Rectal smooth muscle tissue (tissue), 1 donor: Measurements from ENCODE around the gene UGT1A3.

Source experiments
- H3K27ac ChIP-seq: one replicate; pipeline ENCODE4 v1.7.0; 2013; ENCODE audit warnings: low read depth, low read length, inconsistent platforms
- H3K27me3 ChIP-seq: one replicate; pipeline ENCODE4 v1.7.0; 2013; ENCODE audit warnings: low read length; ENCODE audit not compliant: control insufficient read depth, insufficient read depth
- H3K36me3 ChIP-seq: one replicate; pipeline ENCODE4 v1.7.0; 2013; ENCODE audit warnings: low read length; ENCODE audit not compliant: control insufficient read depth, insufficient read depth
- H3K4me1 ChIP-seq: one replicate; pipeline ENCODE4 v1.7.0; 2013; ENCODE audit warnings: low read length; ENCODE audit not compliant: control insufficient read depth, insufficient read depth
- H3K4me3 ChIP-seq: one replicate; pipeline ENCODE4 v1.7.0; 2013; ENCODE audit warnings: low read length
- H3K9ac ChIP-seq: one replicate; pipeline ENCODE4 v1.7.0; 2013; ENCODE audit warnings: low read length

UGT1A3 gene

DNA sequence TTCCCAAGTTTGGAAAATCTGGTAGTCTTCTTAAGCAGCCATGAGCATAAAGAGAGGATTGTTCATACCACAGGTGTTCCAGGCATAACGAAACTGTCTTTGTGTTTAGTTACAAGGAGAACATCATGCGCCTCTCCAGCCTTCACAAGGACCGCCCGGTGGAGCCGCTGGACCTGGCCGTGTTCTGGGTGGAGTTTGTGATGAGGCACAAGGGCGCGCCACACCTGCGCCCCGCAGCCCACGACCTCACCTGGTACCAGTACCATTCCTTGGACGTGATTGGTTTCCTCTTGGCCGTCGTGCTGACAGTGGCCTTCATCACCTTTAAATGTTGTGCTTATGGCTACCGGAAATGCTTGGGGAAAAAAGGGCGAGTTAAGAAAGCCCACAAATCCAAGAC is 43.3 kb downstream of the UGT1A3 start:
- Histone ChIP-seq H3K4me1 (no peaks in the 10 kb centered on the region), H3K27me3 (no peaks in the 10 kb centered on the region), H3K27ac (no peak overlapping the region), H3K4me3 (no peak overlapping the region), H3K9ac (no peak overlapping the region), H3K36me3 (no peaks in the 10 kb centered on the region)

GRCh38 chr2:233772583-233772982 is 43.7 kb downstream of the UGT1A3 start:
- Histone ChIP-seq H3K9ac (no peak overlapping the region), H3K27me3 (no peaks in the 10 kb centered on the region), H3K36me3 (no peaks in the 10 kb centered on the region), H3K27ac (no peak overlapping the region), H3K4me1 (no peaks in the 10 kb centered on the region), H3K4me3 (no peak overlapping the region)

GRCh38 chr2:233773854-233774253 is 45.0 kb downstream of the UGT1A3 start:
- no peak overlapping the region for H3K9ac ChIP-seq
- H3K36me3 ChIP-seq = no peaks in the 10 kb centered on the region
- no peak overlapping the region for H3K27ac ChIP-seq
- H3K27me3 ChIP-seq = no peaks in the 10 kb centered on the region
- H3K4me1 ChIP-seq = no peaks in the 10 kb centered on the region
- no peak overlapping the region for H3K4me3 ChIP-seq

DNA sequence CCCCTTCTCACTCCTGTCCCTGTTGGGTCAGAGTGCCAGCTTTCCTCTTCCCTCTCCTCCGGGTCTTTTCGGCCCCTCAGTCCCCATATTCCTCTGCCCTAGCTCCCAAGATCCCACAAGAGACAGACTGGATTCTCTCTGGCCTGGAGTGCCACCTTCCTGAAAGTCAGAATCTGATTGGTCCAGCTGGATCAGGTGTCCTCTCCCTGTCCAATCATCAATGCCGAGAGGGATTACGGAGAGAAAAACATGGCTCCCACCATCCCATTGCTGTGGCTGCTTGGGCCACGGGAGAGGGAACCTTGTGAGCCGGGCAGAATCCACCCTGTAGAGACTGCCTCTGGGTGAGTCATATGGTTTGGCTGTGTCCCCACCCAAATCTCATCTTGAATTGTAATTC is 46.6 kb downstream of the UGT1A3 start:
- Histone ChIP-seq H3K36me3 (no peaks in the 10 kb centered on the region), H3K9ac (no peak overlapping the region), H3K4me3 (no peak overlapping the region), H3K4me1 (no peaks in the 10 kb centered on the region), H3K27me3 (no peaks in the 10 kb centered on the region), H3K27ac (no peak overlapping the region)

GRCh38 chr2:233778030-233778429 is 49.2 kb downstream of the UGT1A3 start, which contains the start of gene MROH2A:
Gene MROH2A, plus strand, starts transcription at chr2:233778330. Its CDS starts 1,029 bp downstream, at chr2:233779359.
- Histone ChIP-seq H3K4me3 (no peak within 1 kb of the TSS), H3K4me1 (no peaks in the 10 kb centered on the region), H3K27ac (no peak within 1 kb of the TSS), H3K27me3 (no peaks in the 10 kb centered on the region), H3K9ac (no peak within 1 kb of the TSS), H3K36me3 (no peaks in the 10 kb centered on the region)

DNA sequence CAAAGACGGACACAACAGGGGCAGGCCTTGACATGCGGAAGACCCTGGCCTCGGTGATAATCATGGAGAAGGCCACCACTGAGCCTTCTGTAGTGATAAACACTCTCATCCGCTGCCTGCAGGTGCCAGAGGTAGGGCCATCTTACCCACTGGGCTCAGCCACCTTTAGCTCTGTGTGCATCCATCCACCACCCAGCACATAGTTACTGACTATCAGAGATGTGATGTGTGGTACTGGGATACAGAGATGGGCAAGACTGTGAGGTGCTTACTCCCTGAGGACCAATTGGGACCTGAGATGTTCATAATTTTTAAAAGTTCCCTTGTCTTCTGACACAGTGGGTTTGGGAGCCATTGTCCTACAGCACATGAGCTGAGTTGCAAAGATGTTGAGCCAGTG is 50.9 kb downstream of the UGT1A3 start:
- Histone ChIP-seq H3K36me3 (no peaks in the 10 kb centered on the region), H3K27ac (no peak overlapping the region), H3K4me3 (no peak overlapping the region), H3K27me3 (no peaks in the 10 kb centered on the region), H3K4me1 (no peaks in the 10 kb centered on the region), H3K9ac (no peak overlapping the region)

DNA sequence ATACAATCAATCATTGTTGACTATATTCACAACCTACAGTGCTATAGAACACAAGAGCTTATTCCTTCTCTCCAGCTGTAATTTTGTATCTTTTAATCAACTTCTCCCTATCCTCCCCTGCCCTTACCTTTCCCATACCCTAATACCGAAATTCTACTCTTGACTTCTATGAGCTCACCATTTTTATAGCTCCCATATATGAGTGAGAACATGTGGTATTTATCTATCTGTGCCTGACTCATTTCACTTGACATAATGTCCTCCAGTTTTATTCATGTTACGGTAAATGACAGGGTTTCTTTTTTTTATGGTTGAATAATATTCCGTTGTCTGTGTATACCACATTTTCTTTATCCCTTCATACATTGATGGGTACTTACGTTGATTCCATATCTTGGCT is 51.9 kb downstream of the UGT1A3 start:
- no peaks in the 10 kb centered on the region for H3K27me3 ChIP-seq
- no peak overlapping the region for H3K9ac ChIP-seq
- H3K4me1 ChIP-seq = no peaks in the 10 kb centered on the region
- no peaks in the 10 kb centered on the region for H3K36me3 ChIP-seq
- H3K27ac ChIP-seq = no peak overlapping the region
- H3K4me3 ChIP-seq = no peak overlapping the region

GRCh38 chr2:233789554-233789953 is 60.7 kb downstream of the UGT1A3 start:
- no peak overlapping the region for H3K9ac ChIP-seq
- H3K36me3 ChIP-seq = no peaks in the 10 kb centered on the region
- no peak overlapping the region for H3K4me3 ChIP-seq
- no peaks in the 10 kb centered on the region for H3K4me1 ChIP-seq
- no peak overlapping the region for H3K27ac ChIP-seq
- peaks cover 2% of the 10 kb centered on the region for H3K27me3 ChIP-seq

- H3K27me3 ChIP-seq = peaks cover 2% of the 10 kb centered on the region
- H3K9ac ChIP-seq = no peak overlapping the region
- H3K27ac ChIP-seq = no peak overlapping the region
- no peak overlapping the region for H3K4me3 ChIP-seq
- no peaks in the 10 kb centered on the region for H3K4me1 ChIP-seq
- H3K36me3 ChIP-seq = no peaks in the 10 kb centered on the region
These were observed 62.5 kb downstream of the UGT1A3 start for GRCh38 chr2:233791151-233791882.

GRCh38 chr2:233791883-233792329 is 63.1 kb downstream of the UGT1A3 start:
- H3K4me1 ChIP-seq = no peaks in the 10 kb centered on the region

DNA sequence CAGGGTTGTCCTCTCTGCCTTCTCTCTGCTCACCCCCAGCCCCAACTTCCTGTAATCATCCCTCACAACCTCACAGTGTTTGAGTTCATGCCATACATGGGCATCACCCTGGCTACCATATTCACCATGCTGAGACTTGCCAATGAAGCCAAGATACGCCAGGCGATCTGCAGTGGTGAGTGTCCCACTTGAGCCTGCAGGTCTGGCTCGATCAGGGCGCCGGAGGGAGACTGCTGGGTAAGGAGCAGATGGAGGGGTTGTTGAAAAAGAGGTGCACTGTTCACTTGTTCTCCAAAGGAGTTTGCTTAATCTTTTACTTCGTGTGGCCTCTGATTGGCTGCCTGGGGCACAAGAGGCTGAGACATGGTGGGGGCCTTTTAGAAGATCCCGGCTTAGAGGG is 63.9 kb downstream of the UGT1A3 start:
- no peak overlapping the region for H3K4me3 ChIP-seq
- no peak overlapping the region for H3K9ac ChIP-seq
- H3K36me3 ChIP-seq = no peaks in the 10 kb centered on the region
- no peaks in the 10 kb centered on the region for H3K4me1 ChIP-seq
- H3K27ac ChIP-seq = no peak overlapping the region
- peaks cover 2% of the 10 kb centered on the region for H3K27me3 ChIP-seq

More at GRCh38 chr2:233791883-233792329, 63.1 kb downstream of the UGT1A3 start:
- no peaks in the 10 kb centered on the region for H3K36me3 ChIP-seq
- no peak overlapping the region for H3K27ac ChIP-seq
- H3K27me3 ChIP-seq = peaks cover 2% of the 10 kb centered on the region
- H3K4me3 ChIP-seq = no peak overlapping the region
- no peak overlapping the region for H3K9ac ChIP-seq

DNA sequence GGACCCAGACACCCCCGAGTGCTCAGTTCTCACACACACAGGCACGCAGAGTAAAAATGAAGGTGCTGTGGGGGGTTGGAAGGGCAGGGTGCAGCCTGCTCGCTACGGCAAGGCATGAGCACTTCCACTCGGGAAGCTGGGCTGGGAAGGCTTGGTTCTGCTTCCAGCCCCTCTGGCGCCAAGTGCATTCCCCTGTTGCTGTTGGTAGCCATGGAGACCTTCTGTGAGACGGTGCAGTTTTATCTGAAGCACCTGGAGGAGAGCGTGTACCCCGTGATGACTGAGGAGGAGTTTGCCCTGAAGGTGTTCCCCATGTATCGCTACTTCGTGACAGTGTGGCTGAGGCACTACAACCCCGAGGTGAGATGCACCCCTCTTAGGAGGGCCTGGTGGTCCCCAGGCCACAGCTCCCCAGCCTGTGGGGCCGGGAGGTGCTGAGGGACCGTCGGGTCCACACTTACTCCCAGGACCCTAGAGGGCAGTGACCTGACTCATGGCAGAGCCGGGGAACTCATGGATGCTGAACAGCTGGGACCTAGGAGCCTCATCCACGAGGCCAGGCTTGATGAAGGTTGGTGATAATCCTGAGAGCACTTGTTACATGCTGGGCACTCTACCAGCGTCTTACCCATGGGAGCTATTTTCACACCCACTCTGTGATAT is 64.8 kb downstream of the UGT1A3 start:
- no peak overlapping the region for H3K27ac ChIP-seq
- H3K27me3 ChIP-seq = peaks cover 2% of the 10 kb centered on the region
- H3K4me1 ChIP-seq = no peaks in the 10 kb centered on the region
- no peak overlapping the region for H3K4me3 ChIP-seq
- no peaks in the 10 kb centered on the region for H3K36me3 ChIP-seq
- H3K9ac ChIP-seq = no peak overlapping the region
